ENCODE measurements around the gene CCL22.

CCL22 gene

GRCh38 chr16:57354311-57354710 is 4.3 kb upstream of the CCL22 start:
- H3K36me3 ChIP-seq (ENCODE audit: insufficient read depth, low read length) = no peaks in the 10 kb centered on the region
- H3K27me3 ChIP-seq (ENCODE audit: insufficient read depth, low read length) = no peaks in the 10 kb centered on the region
- no peak overlapping the region for H3K4me2 ChIP-seq (ENCODE audit: low read length)
- H3K4me1 ChIP-seq (ENCODE audit: insufficient read depth, low read length, severe bottlenecking) = no peaks in the 10 kb centered on the region
- no peaks in the 10 kb centered on the region for H3K9me2 ChIP-seq (ENCODE audit: low read depth, low read length)
- H3F3A ChIP-seq (ENCODE audit: insufficient read depth, low read length) = no peaks in the 10 kb centered on the region
- no peaks in the 10 kb centered on the region for H3K9me3 ChIP-seq (ENCODE audit: low read length)
- H4K20me1 ChIP-seq (ENCODE audit: insufficient read depth, low read length) = no peaks in the 10 kb centered on the region
- no peak for TF ChIP-seq EZH2 (IDR thresholded peaks at IDR 0.05; ENCODE audit: borderline replicate concordance, low read length)
- TF ChIP-seq, protein P1, sequence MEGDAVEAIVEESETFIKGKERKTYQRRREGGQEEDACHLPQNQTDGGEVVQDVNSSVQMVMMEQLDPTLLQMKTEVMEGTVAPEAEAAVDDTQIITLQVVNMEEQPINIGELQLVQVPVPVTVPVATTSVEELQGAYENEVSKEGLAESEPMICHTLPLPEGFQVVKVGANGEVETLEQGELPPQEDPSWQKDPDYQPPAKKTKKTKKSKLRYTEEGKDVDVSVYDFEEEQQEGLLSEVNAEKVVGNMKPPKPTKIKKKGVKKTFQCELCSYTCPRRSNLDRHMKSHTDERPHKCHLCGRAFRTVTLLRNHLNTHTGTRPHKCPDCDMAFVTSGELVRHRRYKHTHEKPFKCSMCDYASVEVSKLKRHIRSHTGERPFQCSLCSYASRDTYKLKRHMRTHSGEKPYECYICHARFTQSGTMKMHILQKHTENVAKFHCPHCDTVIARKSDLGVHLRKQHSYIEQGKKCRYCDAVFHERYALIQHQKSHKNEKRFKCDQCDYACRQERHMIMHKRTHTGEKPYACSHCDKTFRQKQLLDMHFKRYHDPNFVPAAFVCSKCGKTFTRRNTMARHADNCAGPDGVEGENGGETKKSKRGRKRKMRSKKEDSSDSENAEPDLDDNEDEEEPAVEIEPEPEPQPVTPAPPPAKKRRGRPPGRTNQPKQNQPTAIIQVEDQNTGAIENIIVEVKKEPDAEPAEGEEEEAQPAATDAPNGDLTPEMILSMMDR (IDR thresholded peaks at IDR 0.05; ENCODE audit: low read length) = no peak
- no peak overlapping the region for H3K27ac ChIP-seq (ENCODE audit: low read depth, low read length, poor library complexity, severe bottlenecking)
- no peak overlapping the region for H3K4me3 ChIP-seq (ENCODE audit: low read depth, low read length, poor library complexity, severe bottlenecking)
- no peak overlapping the region for H2AFZ ChIP-seq (ENCODE audit: low read length)
- no peaks in the 10 kb centered on the region for H3K79me2 ChIP-seq (ENCODE audit: insufficient read depth, low read length)
- H3K9ac ChIP-seq (ENCODE audit: low read length) = no peak overlapping the region

DNA sequence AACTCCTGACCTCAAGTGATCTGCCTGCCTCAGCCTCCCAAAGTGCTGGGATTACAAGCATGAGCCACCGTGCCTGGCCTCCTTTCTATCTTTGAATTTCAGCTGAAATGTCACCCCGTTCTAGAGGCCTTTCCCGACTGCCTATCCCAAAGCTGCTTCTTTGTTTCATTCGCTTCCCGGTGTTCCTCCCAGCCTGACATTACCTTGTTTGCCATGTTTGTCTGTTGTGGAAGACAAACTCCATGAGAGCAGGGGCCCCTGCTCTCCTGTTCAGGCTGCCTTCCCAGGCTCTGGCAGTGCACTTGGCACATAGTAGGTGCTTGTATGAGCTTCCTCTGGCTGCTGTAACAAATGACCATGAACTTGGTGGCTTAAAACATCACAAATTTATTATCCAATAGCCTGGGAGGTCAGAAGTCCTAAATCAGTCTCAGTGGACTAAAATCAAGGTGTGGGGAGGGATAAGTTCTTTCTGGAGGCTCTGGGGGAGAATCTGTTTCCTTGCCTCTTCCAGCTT is 2.6 kb upstream of the CCL22 start:
- H3K4me2 ChIP-seq (ENCODE audit: low read length) = no peak overlapping the region
- no peak overlapping the region for H3K27ac ChIP-seq (ENCODE audit: low read depth, low read length, poor library complexity, severe bottlenecking)
- no peak overlapping the region for H3K4me3 ChIP-seq (ENCODE audit: low read depth, low read length, poor library complexity, severe bottlenecking)
- TF ChIP-seq EZH2 (IDR thresholded peaks at IDR 0.05; ENCODE audit: borderline replicate concordance, low read length) = no peak
- TF ChIP-seq, protein P1 (IDR thresholded peaks at IDR 0.05; ENCODE audit: low read length) = no peak
- H3K9me3 ChIP-seq (ENCODE audit: low read length) = no peaks in the 10 kb centered on the region
- H3K9me2 ChIP-seq (ENCODE audit: low read depth, low read length) = no peaks in the 10 kb centered on the region
- no peaks in the 10 kb centered on the region for H3K4me1 ChIP-seq (ENCODE audit: insufficient read depth, low read length, severe bottlenecking)
- no peaks in the 10 kb centered on the region for H4K20me1 ChIP-seq (ENCODE audit: insufficient read depth, low read length)
- H3K36me3 ChIP-seq (ENCODE audit: insufficient read depth, low read length) = no peaks in the 10 kb centered on the region
- no peaks in the 10 kb centered on the region for H3K79me2 ChIP-seq (ENCODE audit: insufficient read depth, low read length)
- H3F3A ChIP-seq (ENCODE audit: insufficient read depth, low read length) = no peaks in the 10 kb centered on the region
- no peak overlapping the region for H3K9ac ChIP-seq (ENCODE audit: low read length)
- no peak overlapping the region for H2AFZ ChIP-seq (ENCODE audit: low read length)
- H3K27me3 ChIP-seq (ENCODE audit: insufficient read depth, low read length) = no peaks in the 10 kb centered on the region

DNA sequence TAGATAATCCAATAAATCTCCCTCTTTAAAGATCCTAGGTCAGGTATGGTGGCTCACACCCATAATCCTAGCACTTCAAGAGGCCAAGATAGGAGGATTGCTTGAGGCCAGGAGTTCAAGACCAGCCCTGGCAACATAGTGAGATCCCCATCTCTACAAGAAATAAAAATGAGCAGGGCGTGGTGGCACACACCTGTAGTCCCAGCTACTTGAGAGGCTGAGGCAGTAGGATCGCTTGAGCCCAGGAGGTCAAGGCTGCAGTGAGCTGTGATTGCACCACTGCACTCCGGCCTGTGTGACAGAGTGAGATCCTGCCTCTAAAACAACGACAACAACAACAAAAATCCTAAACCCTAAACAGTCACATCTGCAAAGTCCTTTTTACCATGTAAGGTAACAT is 2.0 kb upstream of the CCL22 start:
- H3F3A ChIP-seq (ENCODE audit: insufficient read depth, low read length) = no peaks in the 10 kb centered on the region
- H3K27ac ChIP-seq (ENCODE audit: low read depth, low read length, poor library complexity, severe bottlenecking) = no peak overlapping the region
- no peaks in the 10 kb centered on the region for H3K79me2 ChIP-seq (ENCODE audit: insufficient read depth, low read length)
- no peaks in the 10 kb centered on the region for H3K9me3 ChIP-seq (ENCODE audit: low read length)
- H3K4me3 ChIP-seq (ENCODE audit: low read depth, low read length, poor library complexity, severe bottlenecking) = no peak overlapping the region
- no peak overlapping the region for H2AFZ ChIP-seq (ENCODE audit: low read length)
- no peaks in the 10 kb centered on the region for H3K9me2 ChIP-seq (ENCODE audit: low read depth, low read length)
- H3K36me3 ChIP-seq (ENCODE audit: insufficient read depth, low read length) = no peaks in the 10 kb centered on the region
- H3K4me2 ChIP-seq (ENCODE audit: low read length) = no peak overlapping the region
- no peak overlapping the region for H3K9ac ChIP-seq (ENCODE audit: low read length)
- H4K20me1 ChIP-seq (ENCODE audit: insufficient read depth, low read length) = no peaks in the 10 kb centered on the region
- H3K27me3 ChIP-seq (ENCODE audit: insufficient read depth, low read length) = no peaks in the 10 kb centered on the region
- no peaks in the 10 kb centered on the region for H3K4me1 ChIP-seq (ENCODE audit: insufficient read depth, low read length, severe bottlenecking)
- no peak for TF ChIP-seq EZH2 (IDR thresholded peaks at IDR 0.05; ENCODE audit: borderline replicate concordance, low read length)
- TF ChIP-seq, protein P1 (IDR thresholded peaks at IDR 0.05; ENCODE audit: low read length) = no peak

All from OCI-LY1 (cell line).